ENCODE measurements around the gene PITPNC1. TPM values are rescaled to one million over a fixed set of nuclear protein-coding genes. Genes with fewer than 3 reads are reported as not detected.
A peak's percentile ranks its signal among the peaks of the same experiment; 100 is the strongest.

PITPNC1 gene
- total and polyA plus RNA-seq, 2 of the 13 experiments (the other 11 are each of a cell fraction or from before 2014, with no cell fraction given), result 4.1 to 5.7 TPM

- no peak for TF ChIP-seq ZNF703 (CRISPR knock-in tag; IDR thresholded peaks at IDR 0.05; ENCODE audit: borderline replicate concordance)
- no peak for TF ChIP-seq PLRG1 (conservative IDR thresholded peaks at IDR 0.05)
- TF ChIP-seq ZFYVE20 (CRISPR knock-in tag; IDR thresholded peaks at IDR 0.05; ENCODE audit: borderline replicate concordance, low read depth), result no peak
- no peak for TF ChIP-seq ZNF235 (CRISPR knock-in tag; IDR thresholded peaks at IDR 0.05; ENCODE audit: borderline replicate concordance)
- TF ChIP-seq ESRRA (CRISPR knock-in tag; IDR thresholded peaks at IDR 0.05; ENCODE audit: low read depth), result peak; percentile 79
- TF ChIP-seq, protein P1, sequence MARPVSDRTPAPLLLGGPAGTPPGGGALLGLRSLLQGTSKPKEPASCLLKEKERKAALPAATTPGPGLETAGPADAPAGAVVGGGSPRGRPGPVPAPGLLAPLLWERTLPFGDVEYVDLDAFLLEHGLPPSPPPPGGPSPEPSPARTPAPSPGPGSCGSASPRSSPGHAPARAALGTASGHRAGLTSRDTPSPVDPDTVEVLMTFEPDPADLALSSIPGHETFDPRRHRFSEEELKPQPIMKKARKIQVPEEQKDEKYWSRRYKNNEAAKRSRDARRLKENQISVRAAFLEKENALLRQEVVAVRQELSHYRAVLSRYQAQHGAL (CRISPR knock-in tag; IDR thresholded peaks at IDR 0.05; ENCODE audit: not compliant biosample characterization), result peak; percentile 84
- TF ChIP-seq ARID3A (IDR thresholded peaks at IDR 0.05; ENCODE audit: low read depth, low read length), result peak; percentile 76; the same call in 1 of the 2 replicates
- TF ChIP-seq ZNF598 (CRISPR knock-in tag; IDR thresholded peaks at IDR 0.05; ENCODE audit: borderline replicate concordance), result peak; percentile 99
- peak; percentile 93 for TF ChIP-seq ZBTB39 (CRISPR knock-in tag; IDR thresholded peaks at IDR 0.05)
- peak; percentile 90 for TF ChIP-seq DMAP1 (CRISPR knock-in tag; IDR thresholded peaks at IDR 0.05)
- peak; percentile 90 for TF ChIP-seq ZNF205 (CRISPR knock-in tag; IDR thresholded peaks at IDR 0.05)
- no peak for TF ChIP-seq NR2F6 (IDR thresholded peaks at IDR 0.05)
- peak; percentile 78 for TF ChIP-seq NR2F6 (CRISPR knock-in tag; IDR thresholded peaks at IDR 0.05)
- peak; percentile 94 for TF ChIP-seq ZNF552 (CRISPR knock-in tag; IDR thresholded peaks at IDR 0.05; ENCODE audit: borderline replicate concordance)
- TF ChIP-seq, protein P2, sequence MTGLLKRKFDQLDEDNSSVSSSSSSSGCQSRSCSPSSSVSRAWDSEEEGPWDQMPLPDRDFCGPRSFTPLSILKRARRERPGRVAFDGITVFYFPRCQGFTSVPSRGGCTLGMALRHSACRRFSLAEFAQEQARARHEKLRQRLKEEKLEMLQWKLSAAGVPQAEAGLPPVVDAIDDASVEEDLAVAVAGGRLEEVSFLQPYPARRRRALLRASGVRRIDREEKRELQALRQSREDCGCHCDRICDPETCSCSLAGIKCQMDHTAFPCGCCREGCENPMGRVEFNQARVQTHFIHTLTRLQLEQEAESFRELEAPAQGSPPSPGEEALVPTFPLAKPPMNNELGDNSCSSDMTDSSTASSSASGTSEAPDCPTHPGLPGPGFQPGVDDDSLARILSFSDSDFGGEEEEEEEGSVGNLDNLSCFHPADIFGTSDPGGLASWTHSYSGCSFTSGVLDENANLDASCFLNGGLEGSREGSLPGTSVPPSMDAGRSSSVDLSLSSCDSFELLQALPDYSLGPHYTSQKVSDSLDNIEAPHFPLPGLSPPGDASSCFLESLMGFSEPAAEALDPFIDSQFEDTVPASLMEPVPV (CRISPR knock-in tag; IDR thresholded peaks at IDR 0.05), result peak; percentile 99
- no peak for TF ChIP-seq ZMAT5 (CRISPR knock-in tag; IDR thresholded peaks at IDR 0.05; ENCODE audit: borderline replicate concordance, low read depth)
- no peak for TF ChIP-seq FOXP1 (IDR thresholded peaks at IDR 0.05)
- TF ChIP-seq FOXP1 (CRISPR knock-in tag; IDR thresholded peaks at IDR 0.05), result peak; percentile 24; the same call in 1 of the 2 replicates
- no peak for TF ChIP-seq ZNF382 (CRISPR knock-in tag; IDR thresholded peaks at IDR 0.05; ENCODE audit: borderline replicate concordance)
- TF ChIP-seq, protein P3, sequence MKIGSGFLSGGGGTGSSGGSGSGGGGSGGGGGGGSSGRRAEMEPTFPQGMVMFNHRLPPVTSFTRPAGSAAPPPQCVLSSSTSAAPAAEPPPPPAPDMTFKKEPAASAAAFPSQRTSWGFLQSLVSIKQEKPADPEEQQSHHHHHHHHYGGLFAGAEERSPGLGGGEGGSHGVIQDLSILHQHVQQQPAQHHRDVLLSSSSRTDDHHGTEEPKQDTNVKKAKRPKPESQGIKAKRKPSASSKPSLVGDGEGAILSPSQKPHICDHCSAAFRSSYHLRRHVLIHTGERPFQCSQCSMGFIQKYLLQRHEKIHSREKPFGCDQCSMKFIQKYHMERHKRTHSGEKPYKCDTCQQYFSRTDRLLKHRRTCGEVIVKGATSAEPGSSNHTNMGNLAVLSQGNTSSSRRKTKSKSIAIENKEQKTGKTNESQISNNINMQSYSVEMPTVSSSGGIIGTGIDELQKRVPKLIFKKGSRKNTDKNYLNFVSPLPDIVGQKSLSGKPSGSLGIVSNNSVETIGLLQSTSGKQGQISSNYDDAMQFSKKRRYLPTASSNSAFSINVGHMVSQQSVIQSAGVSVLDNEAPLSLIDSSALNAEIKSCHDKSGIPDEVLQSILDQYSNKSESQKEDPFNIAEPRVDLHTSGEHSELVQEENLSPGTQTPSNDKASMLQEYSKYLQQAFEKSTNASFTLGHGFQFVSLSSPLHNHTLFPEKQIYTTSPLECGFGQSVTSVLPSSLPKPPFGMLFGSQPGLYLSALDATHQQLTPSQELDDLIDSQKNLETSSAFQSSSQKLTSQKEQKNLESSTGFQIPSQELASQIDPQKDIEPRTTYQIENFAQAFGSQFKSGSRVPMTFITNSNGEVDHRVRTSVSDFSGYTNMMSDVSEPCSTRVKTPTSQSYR (CRISPR knock-in tag; IDR thresholded peaks at IDR 0.05; ENCODE audit: borderline replicate concordance), result peak; percentile 47
Observed at GRCh38 chr17:67717624-67718324, 340.7 kb downstream of the PITPNC1 start, which contains the start of gene NOL11 (continued).
